ENCODE measurements around the gene ARL6IP1. TPM values are rescaled to one million over a fixed set of nuclear protein-coding genes. Genes with fewer than 3 reads are reported as not detected.

Gene ARL6IP1
- total RNA-seq, 1 experiment from 2014 or later: 343 TPM

GRCh38 chr16:18792836-18793433, 8.4 kb downstream of the ARL6IP1 start:
- DNase-seq (ENCODE audit: low read depth, low spot score): no peak
- Histone ChIP-seq H3K4me3 (ENCODE audit: low read depth in 2 of 2, low read length in 2 of 2) (no peak overlapping the region), H3K4me1 (ENCODE audit: control insufficient read depth, insufficient read depth, low read length) (peaks cover 35% of the 10 kb centered on the region), H3K27me3 (ENCODE audit: control insufficient read depth, insufficient read depth, low read length) (no peaks in the 10 kb centered on the region), H3K36me3 (ENCODE audit: control insufficient read depth, insufficient read depth, low read length) (peaks cover 67% of the 10 kb centered on the region), H3K27ac (ENCODE audit: low read length) (peak overlapping the region; percentile 98), H3K9me3 (ENCODE audit: control insufficient read depth, insufficient read depth, low read depth, low read length) (no peaks in the 10 kb centered on the region)
- intact Hi-C loops (cut with micrococcal nuclease; ENCODE audit: unreplicated experiment) (no loop called here), in situ Hi-C loops (cut with HindIII; ENCODE audit: low pct_unique_long_range_greater_than_20kb, low sequenced_read_pairs) (no loop called here)
- TF ChIP-seq SIN3A (IDR thresholded peaks at IDR 0.05; ENCODE audit: borderline replicate concordance, insufficient read depth, low read depth, low read length): no peak
- peak; percentile 38; the same call in 1 of the 2 replicates for TF ChIP-seq POLR2AphosphoS5 (IDR thresholded peaks at IDR 0.05; ENCODE audit: low read depth, low read length)
- no TSS peak for BruUV-seq (replicated peaks)
- ATAC-seq: no peak
- ChIA-PET POLR2A (interaction anchor here (0.7 kb wide), 1 partner anchor 715 kb away, joined by 8 read pairs; no protein-coding TSS in a partner anchor), CTCF (interaction anchor here (0.6 kb wide), 1 partner anchor 75 kb away, joined by 12 read pairs; no protein-coding TSS in a partner anchor)

GRCh38 chr16:18789850-18790706, 11.3 kb downstream of the ARL6IP1 start, which contains the start of gene RPS15A:
TSS of gene RPS15A (minus strand) at chr16:18790334. CDS start at chr16:18789113, 1,221 bp downstream.
- no TSS peak for BruUV-seq (replicated peaks)
- CTCF ChIA-PET: interaction anchor here (1.4 kb wide), 1 partner anchor 11 kb away, joined by 5 read pairs; the partner anchor contains the start of gene ARL6IP1
- ATAC-seq (peak; percentile 95), DNase-seq (ENCODE audit: low read depth, low spot score) (peak; percentile 97)
- Histone ChIP-seq H3K9me3 (ENCODE audit: control insufficient read depth, insufficient read depth, low read depth, low read length) (no peaks in the 10 kb centered on the region), H3K27ac (ENCODE audit: low read length) (peak within 1 kb of the TSS; percentile 98), H3K36me3 (ENCODE audit: control insufficient read depth, insufficient read depth, low read length) (peaks cover 59% of the 10 kb centered on the region), H3K4me1 (ENCODE audit: control insufficient read depth, insufficient read depth, low read length) (peaks cover 46% of the 10 kb centered on the region), H3K27me3 (ENCODE audit: control insufficient read depth, insufficient read depth, low read length) (no peaks in the 10 kb centered on the region), H3K4me3 (ENCODE audit: low read depth in 2 of 2, low read length in 2 of 2) (peak within 1 kb of the TSS; percentile 75 to 96)
- in situ Hi-C loops (cut with HindIII; ENCODE audit: low pct_unique_long_range_greater_than_20kb, low sequenced_read_pairs): no loop called here
- intact Hi-C loops (cut with micrococcal nuclease; ENCODE audit: unreplicated experiment): no loop called here
- peak; percentile 99 for TF ChIP-seq POLR2AphosphoS5 (IDR thresholded peaks at IDR 0.05; ENCODE audit: low read depth, low read length)
- TF ChIP-seq SIN3A (IDR thresholded peaks at IDR 0.05; ENCODE audit: borderline replicate concordance, insufficient read depth, low read depth, low read length): peak; percentile 86
- TF ChIP-seq CTCF (IDR thresholded peaks at IDR 0.05): no peak
- TF ChIP-seq TCF7L2 (IDR thresholded peaks at IDR 0.05; ENCODE audit: low read depth, low read length): peak; percentile 61; the same call in 1 of the 2 replicates
- peak in 1 of 2 experiments; percentile 67; a peak in 1 of 4 replicates for TF ChIP-seq REST (IDR thresholded peaks at IDR 0.05; ENCODE audit: insufficient read depth in 1 of 2, low read depth in 2 of 2, low read length in 1 of 2)
- POLR2A ChIA-PET: interaction anchor here (0.5 to 0.7 kb wide), 4 partner anchors 11 to 819 kb away, joined by 4 to 7 read pairs (median 6); no protein-coding TSS in a partner anchor

Data from Panc1 (cell line).